ENCODE measurements around the gene UGGT1. TPM values are rescaled to one million over a fixed set of nuclear protein-coding genes. Genes with fewer than 3 reads are reported as not detected.
"Not testable (repeated sequence)": the region's sequence is repeated elsewhere in the genome, so short reads cannot be mapped to it uniquely, and the experiment has no call there.

Gene UGGT1
- polyA plus RNA-seq, 2 donors: 4.2 to 6.0 TPM

DNA sequence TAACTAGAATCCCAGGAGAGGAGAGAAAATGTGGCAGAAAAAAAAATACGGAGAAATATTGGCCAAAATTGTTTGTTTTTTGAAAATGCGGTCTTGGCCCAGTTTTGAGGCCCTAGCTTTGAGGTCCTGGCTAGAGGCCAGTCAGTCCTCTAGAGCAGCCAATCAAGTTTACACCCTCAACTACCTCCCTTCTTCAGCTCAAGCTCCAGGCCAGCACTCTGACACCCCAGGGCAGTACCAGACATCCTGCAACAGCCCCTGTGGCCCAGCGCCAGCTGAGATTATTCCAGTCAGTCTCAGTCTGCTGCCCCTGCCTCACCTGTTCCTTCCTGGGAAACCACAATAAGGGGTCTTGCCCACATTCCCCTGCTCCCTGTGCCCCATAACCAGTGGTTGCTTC, 107.7 kb downstream of the UGGT1 start:
- Histone ChIP-seq H3K27me3 (ENCODE audit: control insufficient read depth in 1 of 2, insufficient read depth in 2 of 2, low read length in 2 of 2) (no peaks in the 10 kb centered on the region), H3K27ac (ENCODE audit: low read depth in 2 of 2, low read length in 1 of 2) (no peak overlapping the region), H3K36me3 (ENCODE audit: control insufficient read depth in 2 of 2, insufficient read depth in 2 of 2, low read length in 1 of 2) (no peaks in the 10 kb centered on the region), H3K4me1 (ENCODE audit: control insufficient read depth in 2 of 2, insufficient read depth in 2 of 2, low read length in 1 of 2) (peaks cover 0 to 5% of the 10 kb centered on the region in 2 donors), H3K4me3 (ENCODE audit: low read depth in 1 of 2, low read length in 2 of 2) (no peak overlapping the region), H3K9me3 (ENCODE audit: control insufficient read depth in 2 of 2, insufficient read depth in 1 of 2, low read depth in 1 of 2, low read length in 1 of 2) (no peaks in the 10 kb centered on the region)
- 48 to 63% methylated on average over 3 of the region's 3 CpGs for whole genome bisulfite sequencing, 2 donors

DNA sequence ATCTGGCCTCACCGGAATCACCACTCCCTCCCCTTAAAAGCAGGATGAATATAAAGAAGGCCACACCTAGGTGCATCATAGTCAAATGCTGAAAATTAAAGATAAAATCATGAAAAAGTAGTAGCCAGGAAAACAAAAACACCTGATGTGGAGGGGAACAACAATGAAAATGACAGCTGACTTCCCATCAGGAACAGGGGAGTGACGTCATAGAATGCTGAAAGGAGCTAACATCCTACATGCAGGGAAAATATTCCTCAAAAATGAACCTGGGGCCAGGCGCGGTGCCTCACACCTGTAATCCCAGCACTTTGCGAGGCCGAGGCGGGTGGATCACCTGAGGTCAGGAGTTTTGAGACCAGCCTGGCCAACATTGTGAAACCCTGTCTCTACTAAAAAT, 108.1 kb downstream of the UGGT1 start:
- no peaks in the 10 kb centered on the region for H3K27me3 ChIP-seq (ENCODE audit: control insufficient read depth in 1 of 2, insufficient read depth in 2 of 2, low read length in 2 of 2)
- H3K4me1 ChIP-seq (ENCODE audit: control insufficient read depth in 2 of 2, insufficient read depth in 2 of 2, low read length in 1 of 2): peaks cover 0 to 5% of the 10 kb centered on the region in 2 donors
- 81 to 85% methylated on average over 7 of the region's 7 CpGs for WGBS, 2 donors
- H3K4me3 ChIP-seq (ENCODE audit: low read depth in 1 of 2, low read length in 2 of 2): no peak overlapping the region
- H3K9me3 ChIP-seq (ENCODE audit: control insufficient read depth in 2 of 2, insufficient read depth in 1 of 2, low read depth in 1 of 2, low read length in 1 of 2): no peaks in the 10 kb centered on the region
- H3K27ac ChIP-seq (ENCODE audit: low read depth in 2 of 2, low read length in 1 of 2): no peak overlapping the region
- H3K36me3 ChIP-seq (ENCODE audit: control insufficient read depth in 2 of 2, insufficient read depth in 2 of 2, low read length in 1 of 2): no peaks in the 10 kb centered on the region

DNA sequence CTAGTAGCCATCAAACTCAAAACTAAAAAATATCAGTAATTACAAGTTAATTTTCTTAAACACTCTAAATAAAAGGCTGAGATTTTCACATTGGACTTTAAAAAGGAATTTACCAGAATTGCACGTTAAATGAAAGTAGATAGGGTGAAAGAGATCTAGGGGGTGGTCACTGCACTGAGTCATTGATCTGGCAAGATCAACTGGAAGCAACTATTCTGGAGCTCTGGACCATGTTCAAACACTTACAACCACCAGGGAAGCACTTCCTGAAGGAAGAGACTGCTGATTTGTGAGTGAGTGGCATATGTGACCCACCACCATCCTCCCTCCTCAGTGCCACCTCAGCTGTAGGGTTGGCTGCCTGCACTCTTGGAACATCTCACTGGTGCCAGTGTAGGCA, 111.8 kb downstream of the UGGT1 start:
- 59 to 74% methylated on average over 1 of the region's 1 CpG for WGBS, 2 donors
- no peaks in the 10 kb centered on the region for H3K36me3 ChIP-seq (ENCODE audit: control insufficient read depth in 2 of 2, insufficient read depth in 2 of 2, low read length in 1 of 2)
- no peaks in the 10 kb centered on the region for H3K27me3 ChIP-seq (ENCODE audit: control insufficient read depth in 1 of 2, insufficient read depth in 2 of 2, low read length in 2 of 2)
- no peak overlapping the region for H3K4me3 ChIP-seq (ENCODE audit: low read depth in 1 of 2, low read length in 2 of 2)
- no peaks in the 10 kb centered on the region for H3K9me3 ChIP-seq (ENCODE audit: control insufficient read depth in 2 of 2, insufficient read depth in 1 of 2, low read depth in 1 of 2, low read length in 1 of 2)
- H3K27ac ChIP-seq (ENCODE audit: low read depth in 2 of 2, low read length in 1 of 2): no peak overlapping the region
- H3K4me1 ChIP-seq (ENCODE audit: control insufficient read depth in 2 of 2, insufficient read depth in 2 of 2, low read length in 1 of 2): peaks cover 0 to 5% of the 10 kb centered on the region in 2 donors

DNA sequence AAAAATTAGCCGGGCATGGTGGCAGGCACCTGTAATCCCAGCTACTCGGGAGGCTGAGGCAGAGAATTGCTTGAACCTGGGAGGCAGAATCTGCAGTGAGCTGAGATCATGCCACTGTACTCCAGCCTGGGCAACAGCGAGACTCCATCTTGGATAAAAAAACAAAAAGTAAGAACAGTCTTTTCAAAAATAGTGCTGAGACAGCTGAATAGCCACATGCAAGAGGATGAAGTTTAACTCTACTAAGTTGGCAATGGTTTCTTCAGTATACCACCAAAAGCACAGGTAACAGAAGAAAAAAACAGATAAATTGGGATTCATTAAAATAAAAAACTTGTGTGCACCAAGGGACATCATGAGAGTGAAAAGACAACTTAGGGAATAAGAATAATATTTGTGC, 115.2 kb downstream of the UGGT1 start:
- WGBS, 2 donors: 87 to 90% methylated on average over 3 of the region's 3 CpGs
- no peak overlapping the region for H3K27ac ChIP-seq (ENCODE audit: low read depth in 2 of 2, low read length in 1 of 2)

DNA sequence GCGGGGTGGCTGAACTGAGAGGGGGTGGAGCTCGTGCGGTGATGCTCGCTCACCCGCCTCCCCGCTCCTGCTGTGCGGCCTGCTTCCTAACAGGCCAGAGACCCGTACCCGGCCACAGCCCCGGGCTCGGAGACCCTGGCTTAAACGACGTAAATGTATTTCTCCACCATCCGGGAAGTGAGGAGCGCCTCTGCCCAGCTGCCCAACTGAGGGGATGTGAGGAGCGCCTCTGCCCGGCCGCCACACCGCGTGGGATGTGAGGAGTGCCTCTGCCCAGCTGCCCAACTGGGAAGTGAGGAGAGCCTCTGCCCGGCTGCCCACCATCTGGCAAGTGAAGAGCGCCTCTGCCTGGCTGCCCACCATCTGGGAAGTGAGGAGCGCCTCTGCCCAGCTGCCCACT, 117.0 kb downstream of the UGGT1 start:
- H3K27me3 ChIP-seq (ENCODE audit: control insufficient read depth in 1 of 2, insufficient read depth in 2 of 2, low read length in 2 of 2): no peaks in the 10 kb centered on the region
- WGBS, 2 donors: 96 to 97% methylated on average over 22 to 23 of the region's 23 CpGs
- H3K4me3 ChIP-seq (ENCODE audit: low read depth in 1 of 2, low read length in 2 of 2): no peak overlapping the region
- H3K9me3 ChIP-seq (ENCODE audit: control insufficient read depth in 2 of 2, insufficient read depth in 1 of 2, low read depth in 1 of 2, low read length in 1 of 2): peaks cover 2% of the 10 kb centered on the region in 2 donors
- H3K27ac ChIP-seq (ENCODE audit: low read depth in 2 of 2, low read length in 1 of 2): no peak overlapping the region
- no peaks in the 10 kb centered on the region for H3K4me1 ChIP-seq (ENCODE audit: control insufficient read depth in 2 of 2, insufficient read depth in 2 of 2, low read length in 1 of 2)
- no peaks in the 10 kb centered on the region for H3K36me3 ChIP-seq (ENCODE audit: control insufficient read depth in 2 of 2, insufficient read depth in 2 of 2, low read length in 1 of 2)

More for the DNA sequence above, 115.2 kb downstream of the UGGT1 start:
- H3K4me3 ChIP-seq (ENCODE audit: low read depth in 1 of 2, low read length in 2 of 2): no peak overlapping the region
- no peaks in the 10 kb centered on the region for H3K4me1 ChIP-seq (ENCODE audit: control insufficient read depth in 2 of 2, insufficient read depth in 2 of 2, low read length in 1 of 2)
- no peaks in the 10 kb centered on the region for H3K27me3 ChIP-seq (ENCODE audit: control insufficient read depth in 1 of 2, insufficient read depth in 2 of 2, low read length in 2 of 2)
- no peaks in the 10 kb centered on the region for H3K36me3 ChIP-seq (ENCODE audit: control insufficient read depth in 2 of 2, insufficient read depth in 2 of 2, low read length in 1 of 2)
- peaks cover 0 to 2% of the 10 kb centered on the region in 2 donors for H3K9me3 ChIP-seq (ENCODE audit: control insufficient read depth in 2 of 2, insufficient read depth in 1 of 2, low read depth in 1 of 2, low read length in 1 of 2)

DNA sequence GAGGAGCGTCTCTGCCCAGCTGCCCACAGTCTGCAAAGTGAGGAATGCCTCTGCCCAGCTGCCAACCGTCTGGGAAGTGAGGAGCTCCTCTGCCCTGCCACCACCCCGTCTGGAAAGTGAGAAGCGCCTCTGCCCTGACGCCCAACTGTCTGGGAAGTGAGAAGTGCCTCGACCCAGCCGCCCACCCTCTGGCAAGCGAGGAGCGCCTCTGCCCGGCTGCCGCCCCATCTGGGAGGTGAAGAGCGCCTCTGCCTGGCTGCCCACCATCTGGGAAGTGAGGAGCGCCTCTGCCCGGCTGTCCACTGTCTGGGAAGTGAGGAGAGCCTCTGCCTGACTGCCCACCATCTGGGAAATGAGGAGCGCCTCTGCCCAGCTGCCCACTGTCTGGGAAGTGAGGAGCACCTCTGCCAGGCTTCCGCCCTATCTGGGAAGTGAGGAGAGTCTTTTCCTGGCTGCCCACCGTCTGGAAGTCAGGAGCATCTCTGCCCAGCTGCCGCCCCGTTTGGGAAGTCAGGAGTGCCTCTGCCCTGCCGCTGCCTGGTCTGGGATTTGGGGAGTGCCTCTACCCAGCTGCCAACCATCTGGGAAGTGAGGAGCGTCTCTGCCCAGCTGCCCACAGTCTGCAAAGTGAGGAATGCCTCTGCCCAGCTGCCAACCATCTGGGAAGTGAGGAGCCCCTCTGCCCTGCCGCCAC, 117.8 kb downstream of the UGGT1 start:
- not testable (repeated sequence) for H3K4me3 ChIP-seq (ENCODE audit: low read depth in 1 of 2, low read length in 2 of 2); H3K9me3 ChIP-seq (ENCODE audit: control insufficient read depth in 2 of 2, insufficient read depth in 1 of 2, low read depth in 1 of 2, low read length in 1 of 2); H3K27me3 ChIP-seq (ENCODE audit: control insufficient read depth in 1 of 2, insufficient read depth in 2 of 2, low read length in 2 of 2); H3K27ac ChIP-seq (ENCODE audit: low read depth in 2 of 2, low read length in 1 of 2); H3K36me3 ChIP-seq (ENCODE audit: control insufficient read depth in 2 of 2, insufficient read depth in 2 of 2, low read length in 1 of 2); H3K4me1 ChIP-seq (ENCODE audit: control insufficient read depth in 2 of 2, insufficient read depth in 2 of 2, low read length in 1 of 2)
- WGBS, 2 donors: 94% methylated on average over 13 to 22 of the region's 22 CpGs

DNA sequence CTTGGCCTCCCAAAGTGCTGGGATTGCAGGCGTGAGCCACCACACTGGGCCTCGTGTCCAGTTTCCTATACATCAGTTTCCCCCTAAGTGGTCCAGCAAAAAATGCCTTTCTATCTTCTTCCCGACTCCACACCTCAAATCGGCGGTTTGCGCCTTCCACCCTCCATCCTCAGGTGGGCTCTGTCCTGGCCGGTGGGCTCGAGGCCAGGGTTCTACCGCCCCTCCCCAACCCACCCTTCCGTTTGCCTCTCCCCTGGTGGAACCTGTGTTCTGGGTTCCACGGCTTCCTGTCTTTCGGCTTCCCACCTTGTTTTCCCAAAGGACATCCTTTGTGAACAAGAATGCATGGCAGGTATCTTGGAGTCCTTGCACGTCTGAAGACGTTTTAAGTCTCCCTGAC, 123.3 kb downstream of the UGGT1 start:
- WGBS, 2 donors: 88 to 91% methylated on average over 14 of the region's 14 CpGs
- Histone ChIP-seq H3K4me3 (ENCODE audit: low read depth in 1 of 2, low read length in 2 of 2) (no peak overlapping the region), H3K4me1 (ENCODE audit: control insufficient read depth in 2 of 2, insufficient read depth in 2 of 2, low read length in 1 of 2) (peaks cover 0 to 2% of the 10 kb centered on the region in 2 donors), H3K9me3 (ENCODE audit: control insufficient read depth in 2 of 2, insufficient read depth in 1 of 2, low read depth in 1 of 2, low read length in 1 of 2) (peaks cover 0 to 2% of the 10 kb centered on the region in 2 donors), H3K27ac (ENCODE audit: low read depth in 2 of 2, low read length in 1 of 2) (no peak overlapping the region), H3K36me3 (ENCODE audit: control insufficient read depth in 2 of 2, insufficient read depth in 2 of 2, low read length in 1 of 2) (no peaks in the 10 kb centered on the region), H3K27me3 (ENCODE audit: control insufficient read depth in 1 of 2, insufficient read depth in 2 of 2, low read length in 2 of 2) (no peaks in the 10 kb centered on the region)

DNA sequence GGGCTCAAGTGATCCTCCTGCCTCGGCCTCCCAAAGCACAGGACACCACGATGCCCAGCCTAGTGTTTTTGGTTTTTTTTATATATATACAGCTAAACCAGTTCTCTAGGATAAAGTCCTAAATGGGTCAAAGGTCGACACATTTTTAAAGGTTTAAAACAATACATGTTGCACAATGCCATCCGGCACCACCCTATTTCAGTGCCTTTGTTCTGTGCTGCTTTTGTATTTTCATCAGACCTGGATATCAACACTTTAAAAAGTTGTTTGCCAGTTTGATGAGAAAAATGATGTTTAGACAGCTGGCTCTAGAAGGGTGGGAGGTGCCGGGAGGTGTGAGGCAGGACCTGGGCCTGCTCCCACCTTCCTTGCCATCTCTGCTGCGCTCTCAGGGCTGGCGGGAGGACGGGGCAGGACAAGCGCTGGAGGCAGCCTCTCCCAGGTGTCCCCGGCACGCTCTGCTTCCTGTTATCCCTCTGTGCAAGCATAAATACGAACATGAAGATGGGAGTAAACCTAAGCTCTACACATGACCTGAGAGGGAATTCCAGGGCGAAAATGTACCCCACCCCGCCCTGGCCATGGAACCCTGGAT, 124.0 kb downstream of the UGGT1 start:
- H3K4me3 ChIP-seq (ENCODE audit: low read depth in 1 of 2, low read length in 2 of 2): no peak overlapping the region

DNA sequence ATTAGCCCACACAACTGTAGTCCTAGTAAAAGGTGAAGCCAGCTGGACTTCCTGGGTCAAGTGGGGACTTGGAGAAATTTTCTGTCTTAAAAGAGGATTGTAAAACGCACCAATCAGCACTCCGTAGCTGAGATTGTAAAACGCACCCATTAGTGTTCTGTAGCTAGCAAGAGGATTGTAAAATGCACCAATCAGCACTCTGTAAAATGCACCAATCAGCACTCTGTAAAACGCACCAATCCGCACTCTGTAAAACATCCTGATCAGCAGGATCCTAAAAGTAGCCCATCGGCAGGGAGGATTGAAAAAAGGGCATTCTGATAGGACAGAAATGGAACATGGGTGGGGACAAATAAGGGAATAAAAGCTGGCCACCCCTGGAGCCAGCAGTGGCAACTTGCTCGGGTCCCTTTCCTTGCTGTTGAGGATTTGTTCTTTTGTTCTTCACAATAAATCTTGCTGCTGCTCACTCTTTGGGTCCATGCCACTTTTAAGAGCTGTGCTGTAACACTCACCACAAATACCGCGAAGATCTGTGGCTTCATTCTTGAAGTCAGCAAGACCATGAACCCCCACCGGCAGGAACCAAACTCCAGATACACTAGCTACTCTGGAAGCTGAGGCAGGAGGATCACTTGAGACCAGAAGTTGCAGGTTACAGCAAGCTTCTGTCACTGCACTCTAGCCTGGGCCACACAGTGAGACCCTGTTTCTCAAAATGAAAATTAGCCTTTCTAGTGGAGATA, 125.1 kb downstream of the UGGT1 start:
- H3K9me3 ChIP-seq (ENCODE audit: control insufficient read depth in 2 of 2, insufficient read depth in 1 of 2, low read depth in 1 of 2, low read length in 1 of 2): peaks cover 0 to 2% of the 10 kb centered on the region in 2 donors
- no peaks in the 10 kb centered on the region for H3K36me3 ChIP-seq (ENCODE audit: control insufficient read depth in 2 of 2, insufficient read depth in 2 of 2, low read length in 1 of 2)
- H3K4me1 ChIP-seq (ENCODE audit: control insufficient read depth in 2 of 2, insufficient read depth in 2 of 2, low read length in 1 of 2): peaks cover 0 to 2% of the 10 kb centered on the region in 2 donors
- no peak overlapping the region for H3K4me3 ChIP-seq (ENCODE audit: low read depth in 1 of 2, low read length in 2 of 2)
- H3K27ac ChIP-seq (ENCODE audit: low read depth in 2 of 2, low read length in 1 of 2): no peak overlapping the region
- 85 to 86% methylated on average over 10 of the region's 10 CpGs for WGBS, 2 donors
- no peaks in the 10 kb centered on the region for H3K27me3 ChIP-seq (ENCODE audit: control insufficient read depth in 1 of 2, insufficient read depth in 2 of 2, low read length in 2 of 2)

More for the DNA sequence above, 124.0 kb downstream of the UGGT1 start:
- Histone ChIP-seq H3K27me3 (ENCODE audit: control insufficient read depth in 1 of 2, insufficient read depth in 2 of 2, low read length in 2 of 2) (no peaks in the 10 kb centered on the region), H3K36me3 (ENCODE audit: control insufficient read depth in 2 of 2, insufficient read depth in 2 of 2, low read length in 1 of 2) (no peaks in the 10 kb centered on the region), H3K4me1 (ENCODE audit: control insufficient read depth in 2 of 2, insufficient read depth in 2 of 2, low read length in 1 of 2) (peaks cover 0 to 2% of the 10 kb centered on the region in 2 donors), H3K9me3 (ENCODE audit: control insufficient read depth in 2 of 2, insufficient read depth in 1 of 2, low read depth in 1 of 2, low read length in 1 of 2) (peaks cover 0 to 2% of the 10 kb centered on the region in 2 donors), H3K27ac (ENCODE audit: low read depth in 2 of 2, low read length in 1 of 2) (no peak overlapping the region)
- WGBS, 2 donors: 73 to 78% methylated on average over 14 of the region's 14 CpGs
